ENCODE results near the gene GEMIN7.

The GEMIN7 gene

GRCh38 chr19:45061965-45062364 is 17.1 kb upstream of the GEMIN7 start:
- no peak for DNase-seq (ENCODE audit: low spot score)

GRCh38 chr19:45063851-45064801 is 14.9 kb upstream of the GEMIN7 start:
- DNase-seq (ENCODE audit: low spot score), result no peak

- DNase-seq (ENCODE audit: low spot score), result no peak
These were observed 12.0 kb upstream of the GEMIN7 start for GRCh38 chr19:45066921-45067661.

- DNase-seq (ENCODE audit: low spot score), result no peak
These were observed 11.0 kb upstream of the GEMIN7 start for GRCh38 chr19:45068041-45068440.

GRCh38 chr19:45069056-45069455 is 10.0 kb upstream of the GEMIN7 start:
- no peak for DNase-seq (ENCODE audit: low spot score)

GRCh38 chr19:45070214-45070613 is 8.8 kb upstream of the GEMIN7 start:
- DNase-seq (ENCODE audit: low spot score), result no peak

GRCh38 chr19:45070861-45071544 is 8.1 kb upstream of the GEMIN7 start:
- DNase-seq (ENCODE audit: low spot score), result no peak

GRCh38 chr19:45071545-45071938 is 7.5 kb upstream of the GEMIN7 start:
- no peak for DNase-seq (ENCODE audit: low spot score)

- DNase-seq (ENCODE audit: low spot score), result no peak
These were observed 6.9 kb upstream of the GEMIN7 start for GRCh38 chr19:45071969-45072790.

GRCh38 chr19:45074744-45075300 is 4.2 kb upstream of the GEMIN7 start:
- no peak for DNase-seq (ENCODE audit: low spot score)

- DNase-seq (ENCODE audit: low spot score), result peak; percentile 81
These were observed 3.6 kb upstream of the GEMIN7 start for GRCh38 chr19:45075301-45076028.

GRCh38 chr19:45076029-45076850 is 2.8 kb upstream of the GEMIN7 start, which contains the start of gene ZNF296:
ZNF296 (minus strand) TSS chr19:45076478; CDS start chr19:45076373, 105 bp downstream.
- DNase-seq (ENCODE audit: low spot score), result peak; percentile 96

GRCh38 chr19:45076851-45077730 is 2.0 kb upstream of the GEMIN7 start:
- no peak for DNase-seq (ENCODE audit: low spot score)

- no peak for DNase-seq (ENCODE audit: low spot score)
These were observed 534 bp upstream of the GEMIN7 start for GRCh38 chr19:45078390-45079062.

GRCh38 chr19:45079911-45080370 is 881 bp downstream of the GEMIN7 start:
- DNase-seq (ENCODE audit: low spot score), result no peak

GRCh38 chr19:45082170-45082569 is 3.1 kb downstream of the GEMIN7 start:
- DNase-seq (ENCODE audit: low spot score), result no peak

- DNase-seq (ENCODE audit: low spot score), result no peak
These were observed 7.4 kb downstream of the GEMIN7 start for GRCh38 chr19:45086480-45086879.

GRCh38 chr19:45087531-45087930 is 8.5 kb downstream of the GEMIN7 start:
- no peak for DNase-seq (ENCODE audit: low spot score)
